Activated T-helper 9 cell treated with anti-CD3 and anti-CD28 coated beads, Interleukin-2, amount 50 U/mL, for 16 hours (primary cell): ENCODE data around the gene DUSP28.

ENCODE experiments used
- DNase-seq: peaks from one replicate; pipeline ENCODE4 v3.0.0-alpha.2; 2020; ENCODE audit warnings: low read depth

DUSP28 gene

DNA sequence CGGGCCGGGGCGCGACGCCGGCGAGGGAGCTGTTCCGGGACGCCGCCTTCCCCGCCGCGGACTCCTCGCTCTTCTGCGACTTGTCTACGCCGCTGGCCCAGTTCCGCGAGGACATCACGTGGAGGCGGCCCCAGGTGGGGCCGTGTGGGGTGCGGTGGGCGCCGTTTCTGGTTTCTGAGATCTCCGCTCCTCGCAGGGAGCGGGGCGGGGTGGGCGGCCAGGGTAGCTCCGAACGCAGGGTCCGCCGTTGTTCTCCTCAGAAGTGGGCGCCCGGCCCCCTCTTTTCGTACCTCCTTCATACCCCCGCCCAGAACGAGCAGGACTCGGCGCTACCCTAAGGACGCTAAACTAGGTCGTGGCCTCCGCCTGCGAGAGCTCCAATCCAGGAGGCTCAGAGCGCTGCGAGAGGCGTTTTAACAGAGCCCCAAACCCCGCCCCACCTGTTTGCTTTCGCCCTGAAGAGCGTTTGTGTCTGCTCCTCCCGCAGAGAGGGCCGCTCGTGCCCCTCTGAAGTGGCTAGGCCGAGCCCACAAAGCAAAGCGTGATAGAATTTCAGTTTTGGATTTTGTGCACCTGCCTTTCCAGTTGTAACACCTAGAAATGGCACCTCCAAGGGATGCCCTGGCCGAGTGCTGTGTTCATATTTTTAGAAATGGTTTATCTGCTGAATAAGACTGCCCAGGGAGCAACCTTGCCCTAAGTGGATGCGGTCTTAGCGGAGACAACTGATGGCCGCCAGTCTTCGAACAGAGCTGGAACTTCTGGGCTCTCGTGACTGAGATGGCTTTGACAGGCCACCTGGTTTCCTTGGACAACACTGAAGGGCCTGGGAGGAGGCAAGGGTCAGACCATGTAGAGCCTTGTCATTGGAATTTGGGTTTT, 27.0 kb downstream of the DUSP28 start:
- peak; percentile 34 for DNase-seq

DNA sequence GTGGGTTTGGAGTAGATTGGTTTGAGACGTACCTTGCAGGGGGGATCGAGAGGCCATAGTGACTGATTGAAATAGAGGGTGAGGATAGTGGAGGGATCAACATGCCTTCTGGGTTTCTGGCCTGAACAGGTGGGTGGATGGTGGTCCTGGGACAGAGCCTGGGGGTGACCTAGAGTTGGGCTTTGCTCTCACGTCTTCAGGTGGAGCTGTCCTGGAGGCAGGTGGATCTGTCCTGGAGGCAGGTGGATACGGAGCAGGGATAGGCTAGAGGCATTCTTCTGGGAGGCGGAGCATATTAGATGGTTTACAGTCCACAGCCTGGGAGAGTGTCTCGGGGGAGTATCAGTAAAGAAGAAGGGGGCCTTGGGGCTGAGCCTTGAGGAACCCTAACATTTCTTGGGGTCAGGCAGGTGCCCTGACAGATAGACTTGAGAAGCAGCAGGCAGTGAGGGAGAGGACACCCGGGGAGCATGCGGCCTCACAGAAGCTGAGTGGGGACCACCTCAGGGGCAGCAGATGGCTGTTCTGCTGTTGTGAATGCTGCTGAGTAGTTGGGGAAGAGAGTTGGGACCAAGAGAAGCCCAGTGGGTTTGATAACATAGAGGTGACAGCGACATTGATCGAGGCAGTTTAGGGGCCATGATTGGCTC, 28.0 kb downstream of the DUSP28 start:
- no peak for DNase-seq

DNA sequence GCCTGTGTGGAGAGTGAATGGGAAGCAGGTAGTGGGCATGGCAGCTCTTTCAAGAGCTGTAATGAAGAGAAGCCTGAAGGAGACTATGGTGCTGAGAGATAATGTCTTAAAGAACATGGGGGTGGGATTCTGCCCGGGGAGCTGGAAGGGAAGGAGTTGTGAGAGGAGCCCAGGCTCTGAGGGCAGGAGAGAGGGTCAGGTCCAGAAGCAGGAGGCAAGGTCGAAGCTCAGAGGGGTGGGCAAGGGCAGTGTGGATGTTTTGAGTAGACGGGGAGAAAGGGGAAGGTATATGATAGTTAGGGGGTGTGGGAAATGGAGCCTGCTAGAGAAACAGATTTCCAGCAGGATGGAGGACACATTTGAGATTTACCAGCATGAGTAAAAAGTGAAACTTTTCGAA, 28.5 kb downstream of the DUSP28 start:
- no peak for DNase-seq

DNA sequence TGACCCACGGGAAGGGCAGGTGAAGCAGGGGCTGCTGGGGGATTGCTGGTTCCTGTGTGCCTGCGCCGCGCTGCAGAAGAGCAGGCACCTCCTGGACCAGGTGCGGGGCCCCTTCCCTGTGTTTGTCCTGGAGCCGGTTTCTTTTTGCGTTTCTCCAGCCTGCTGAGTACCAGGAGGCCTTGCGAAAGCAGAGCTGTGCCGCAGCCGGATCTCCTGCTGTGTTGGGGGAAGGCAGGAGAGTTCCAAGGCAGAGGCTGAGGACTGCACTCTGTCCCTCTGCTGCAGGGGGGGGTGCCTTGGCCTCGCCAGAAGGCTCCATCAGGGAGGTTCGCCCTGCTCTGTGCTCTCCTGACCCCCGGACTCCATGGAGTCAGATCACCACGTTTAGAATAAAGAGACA, 29.2 kb downstream of the DUSP28 start:
- DNase-seq: no peak

DNA sequence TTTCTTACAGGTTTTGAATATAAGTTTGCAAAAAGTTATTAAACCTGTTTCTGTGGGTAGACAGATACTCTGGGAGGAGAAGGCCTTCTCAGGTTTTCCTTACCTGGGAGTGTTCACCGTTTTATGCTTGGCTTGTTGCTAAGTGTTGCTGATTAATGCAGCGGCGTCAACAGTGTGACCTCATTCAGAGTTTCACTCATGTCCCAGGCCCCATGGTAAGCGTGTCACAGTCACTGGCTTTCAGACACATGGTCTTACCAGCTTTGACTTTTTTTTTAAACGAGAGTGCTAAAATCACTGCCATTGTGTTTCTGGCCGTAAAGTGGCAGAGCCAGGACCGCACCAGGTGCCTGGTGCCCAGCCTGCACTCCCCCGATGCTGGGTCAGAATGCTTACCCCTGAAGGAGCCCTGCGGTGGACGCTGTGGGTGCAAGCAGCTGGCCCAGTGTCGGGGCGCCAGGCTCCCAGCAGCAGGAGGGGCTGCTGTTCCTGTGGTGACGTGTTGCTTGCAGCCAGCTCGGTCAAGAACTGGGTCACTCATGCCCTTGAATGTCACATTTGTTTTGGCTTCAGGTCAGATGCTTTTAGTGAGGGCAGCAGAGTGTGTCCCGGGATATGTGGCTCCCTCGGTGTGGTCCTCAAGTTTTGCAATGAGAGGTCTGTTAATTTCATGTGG, 29.8 kb downstream of the DUSP28 start:
- DNase-seq: no peak

DNA sequence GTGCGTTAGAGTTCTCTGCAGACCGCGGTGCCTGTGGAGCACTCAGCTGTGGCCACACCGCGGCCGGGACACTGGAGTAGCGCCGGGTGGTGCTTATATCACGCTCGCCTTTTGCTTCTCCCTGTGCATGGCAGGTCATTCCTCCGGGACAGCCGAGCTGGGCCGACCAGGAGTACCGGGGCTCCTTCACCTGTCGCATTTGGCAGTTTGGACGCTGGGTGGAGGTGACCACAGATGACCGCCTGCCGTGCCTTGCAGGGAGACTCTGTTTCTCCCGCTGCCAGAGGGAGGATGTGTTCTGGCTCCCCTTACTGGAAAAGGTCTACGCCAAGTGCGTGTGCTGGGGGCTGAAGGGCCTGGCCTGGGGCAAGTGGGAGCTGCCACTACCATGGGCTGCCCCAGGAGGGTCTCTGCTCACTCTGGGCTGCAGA, 30.5 kb downstream of the DUSP28 start:
- DNase-seq: no peak

DNA sequence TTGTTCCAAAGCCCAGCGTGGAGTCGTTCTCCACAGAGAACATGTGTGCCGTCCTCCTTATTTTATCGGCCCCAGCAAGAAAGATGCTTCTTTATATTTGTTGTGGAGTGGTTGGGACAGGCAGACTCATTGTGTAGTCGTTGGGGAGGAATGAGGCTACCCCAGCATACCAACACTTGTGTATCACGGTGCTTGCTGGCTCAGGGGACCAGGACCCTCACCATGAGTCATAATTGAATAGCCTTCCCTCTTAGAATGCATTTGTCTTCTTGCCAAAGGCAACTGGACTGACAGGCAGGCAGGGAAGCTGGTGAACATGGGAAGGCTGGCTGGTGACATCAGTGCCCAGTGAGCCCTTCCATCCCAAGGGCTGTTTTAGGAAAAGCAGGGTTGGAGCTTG, 31.1 kb downstream of the DUSP28 start:
- no peak for DNase-seq

DNA sequence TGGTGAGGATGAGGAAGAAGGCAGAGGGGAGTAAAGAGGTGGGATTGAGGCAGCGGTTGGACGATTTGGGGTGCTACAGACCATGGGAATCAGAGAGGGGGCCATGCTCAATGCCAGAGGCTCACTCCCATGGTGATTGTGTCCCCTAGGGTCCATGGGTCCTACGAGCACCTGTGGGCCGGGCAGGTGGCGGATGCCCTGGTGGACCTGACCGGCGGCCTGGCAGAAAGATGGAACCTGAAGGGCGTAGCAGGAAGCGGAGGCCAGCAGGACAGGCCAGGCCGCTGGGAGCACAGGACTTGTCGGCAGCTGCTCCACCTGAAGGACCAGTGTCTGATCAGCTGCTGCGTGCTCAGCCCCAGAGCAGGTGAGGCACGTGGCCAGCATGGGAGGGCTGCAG, 31.6 kb downstream of the DUSP28 start:
- DNase-seq: no peak

DNA sequence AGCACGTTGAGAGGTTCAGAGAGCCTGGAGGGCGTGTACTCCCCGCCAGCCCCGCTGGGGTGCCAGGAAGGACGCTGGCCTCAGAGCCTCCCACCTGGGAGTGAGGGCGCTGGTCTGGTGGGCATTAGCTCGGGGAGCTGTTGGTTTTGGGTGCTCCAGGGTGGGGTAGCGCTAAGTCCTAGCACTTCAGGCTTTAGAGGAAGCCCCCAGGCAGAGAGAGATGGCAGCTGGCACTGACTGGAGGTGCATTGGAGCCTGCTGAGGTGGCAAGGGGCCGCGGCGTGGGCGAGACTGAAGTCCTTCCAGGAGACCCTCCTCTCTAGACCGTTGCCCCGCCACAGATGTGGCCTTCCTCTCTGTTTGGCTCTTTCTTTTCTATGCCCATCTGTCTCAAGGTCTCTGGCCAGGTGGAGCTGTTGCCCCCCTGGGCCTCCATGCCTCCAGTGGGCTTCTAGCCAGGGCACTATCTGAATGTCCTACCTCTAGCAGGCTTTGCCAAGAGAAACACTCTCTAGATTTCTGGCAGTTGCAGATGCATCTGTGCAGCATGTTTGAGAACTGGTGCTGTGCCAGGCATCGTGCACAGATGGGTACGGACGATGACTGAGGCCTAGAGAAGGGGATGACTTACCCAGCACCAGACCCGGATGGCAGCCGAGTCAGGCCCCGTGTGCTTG, 33.0 kb downstream of the DUSP28 start:
- DNase-seq: no peak

DNA sequence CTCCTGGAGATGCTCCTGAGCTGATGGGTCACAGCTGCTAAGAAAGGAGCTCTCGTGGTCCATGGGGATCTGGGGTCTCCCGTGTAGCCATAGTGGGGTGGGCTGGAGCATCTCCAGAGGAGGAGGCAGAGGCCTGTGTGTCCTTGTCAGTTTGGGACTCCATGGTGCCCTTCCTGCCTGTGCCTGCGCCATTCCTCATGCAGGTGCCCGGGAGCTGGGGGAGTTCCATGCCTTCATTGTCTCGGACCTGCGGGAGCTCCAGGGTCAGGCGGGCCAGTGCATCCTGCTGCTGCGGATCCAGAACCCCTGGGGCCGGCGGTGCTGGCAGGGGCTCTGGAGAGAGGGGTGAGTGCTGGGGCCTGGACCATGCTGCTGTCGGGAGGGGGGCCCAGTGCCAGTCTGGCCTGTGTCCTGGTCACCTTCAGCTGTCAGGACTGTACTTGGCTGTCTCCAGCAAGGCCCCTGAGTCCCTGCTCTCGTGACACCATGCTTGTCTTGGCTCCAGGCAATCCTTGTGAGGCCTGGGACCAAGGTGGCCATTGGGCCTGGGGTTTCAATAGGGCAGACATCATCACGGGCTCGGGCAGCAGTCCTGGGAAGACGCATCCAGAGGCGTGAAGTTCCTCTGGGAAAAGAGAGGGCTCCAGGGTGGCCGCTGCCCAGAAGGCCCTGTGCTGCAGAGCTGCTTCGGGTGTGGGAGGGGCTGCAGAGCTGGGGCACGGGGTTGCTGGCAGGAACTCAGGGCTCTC, 33.7 kb downstream of the DUSP28 start:
- DNase-seq: no peak

DNA sequence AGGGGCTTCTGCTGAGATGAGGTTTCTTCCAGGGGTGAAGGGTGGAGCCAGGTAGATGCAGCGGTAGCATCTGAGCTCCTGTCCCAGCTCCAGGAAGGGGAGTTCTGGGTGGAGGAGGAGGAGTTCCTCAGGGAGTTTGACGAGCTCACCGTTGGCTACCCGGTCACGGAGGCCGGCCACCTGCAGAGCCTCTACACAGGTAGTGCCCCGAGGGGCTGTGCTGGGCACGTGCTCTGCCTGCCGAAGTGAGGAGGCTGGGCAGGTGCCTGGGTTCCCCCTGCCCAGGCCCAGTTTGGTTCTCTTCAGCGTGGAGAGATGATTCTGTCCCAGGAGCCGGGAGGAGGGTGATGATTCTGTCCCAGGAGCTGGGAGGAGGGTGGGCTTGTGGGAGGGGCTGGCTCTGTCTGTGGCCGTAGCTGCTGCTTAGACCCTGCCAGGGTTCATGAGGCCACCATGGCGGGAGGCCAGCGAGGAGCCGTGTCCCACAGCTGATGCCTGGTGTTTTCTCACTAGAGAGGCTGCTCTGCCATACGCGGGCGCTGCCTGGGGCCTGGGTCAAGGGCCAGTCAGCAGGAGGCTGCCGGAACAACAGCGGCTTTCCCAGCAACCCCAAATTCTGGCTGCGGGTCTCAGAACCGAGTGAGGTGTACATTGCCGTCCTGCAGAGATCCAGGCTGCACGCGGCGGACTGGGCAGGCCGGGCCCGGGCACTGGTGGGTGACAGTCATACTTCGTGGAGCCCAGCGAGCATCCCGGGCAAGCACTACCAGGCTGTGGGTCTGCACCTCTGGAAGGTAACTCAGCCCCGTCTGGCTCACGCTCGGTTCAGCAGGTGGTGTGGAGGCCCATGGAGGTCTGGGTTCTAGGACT, 34.6 kb downstream of the DUSP28 start:
- DNase-seq: no peak

DNA sequence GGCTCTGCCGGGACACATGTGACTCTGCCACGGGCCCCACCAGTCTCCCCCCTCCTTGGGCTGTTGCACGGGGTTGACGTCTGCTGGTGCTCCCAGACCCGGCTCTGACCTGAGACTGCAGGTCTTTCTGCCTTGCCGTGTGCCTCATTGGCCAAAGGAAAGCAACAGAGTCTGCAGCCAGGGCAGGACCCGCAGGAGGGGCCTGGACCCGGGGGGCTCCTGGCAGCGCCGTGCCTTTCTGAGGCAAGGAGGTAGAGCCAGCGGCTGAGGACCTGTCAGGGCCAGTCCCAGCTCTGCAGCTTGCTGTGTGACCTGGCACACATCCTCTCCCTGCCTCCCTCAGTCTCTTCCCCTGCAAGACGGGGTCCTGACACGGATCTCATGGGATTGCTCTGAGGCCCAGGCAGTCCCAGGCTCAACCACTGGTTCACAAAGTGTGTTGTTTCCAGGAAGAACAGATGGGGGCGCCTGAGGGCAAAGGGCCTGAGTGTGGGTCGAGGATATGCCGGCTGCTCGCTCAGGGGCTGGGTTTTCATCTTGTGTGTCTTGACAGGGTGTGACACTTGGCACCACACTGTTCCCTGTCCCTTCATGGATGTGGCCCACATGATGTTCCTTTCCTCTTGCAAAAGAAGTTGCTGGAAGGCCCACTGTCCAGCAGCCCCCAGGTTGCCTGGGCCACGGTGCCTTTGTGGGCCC, 35.4 kb downstream of the DUSP28 start:
- no peak for DNase-seq

DNA sequence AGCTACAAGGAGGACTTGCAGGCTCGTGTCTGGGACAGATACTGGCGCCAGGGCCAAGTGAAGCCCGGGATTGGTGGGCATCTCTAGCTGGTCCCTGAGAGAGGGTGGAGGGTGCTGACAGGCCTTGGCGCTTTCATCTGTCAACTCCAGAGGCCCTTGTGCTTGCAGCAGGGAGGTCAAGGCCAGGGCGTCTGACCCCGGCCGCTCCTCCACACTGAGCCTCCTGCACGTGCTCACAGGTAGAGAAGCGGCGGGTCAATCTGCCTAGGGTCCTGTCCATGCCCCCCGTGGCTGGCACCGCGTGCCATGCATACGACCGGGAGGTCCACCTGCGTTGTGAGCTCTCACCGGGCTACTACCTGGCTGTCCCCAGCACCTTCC, 35.9 kb downstream of the DUSP28 start:
- no peak for DNase-seq

DNA sequence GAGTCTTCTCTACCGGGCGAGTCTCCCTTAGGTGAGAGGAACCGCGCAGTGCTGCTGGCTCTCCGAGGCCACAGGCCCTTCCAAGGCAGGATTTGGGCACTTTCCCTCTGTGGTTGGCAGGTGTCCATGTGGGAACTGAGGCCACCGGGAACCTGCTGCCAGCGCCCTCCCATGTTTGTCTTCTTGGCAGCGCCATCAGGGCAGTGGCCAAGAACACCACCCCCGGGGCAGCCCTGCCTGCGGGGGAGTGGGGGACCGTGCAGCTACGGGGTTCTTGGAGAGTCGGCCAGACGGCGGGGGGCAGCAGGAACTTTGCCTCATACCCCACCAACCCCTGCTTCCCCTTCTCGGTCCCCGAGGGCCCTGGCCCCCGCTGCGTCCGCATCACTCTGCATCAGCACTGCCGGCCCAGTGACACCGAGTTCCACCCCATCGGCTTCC, 36.4 kb downstream of the DUSP28 start:
- no peak for DNase-seq

DNA sequence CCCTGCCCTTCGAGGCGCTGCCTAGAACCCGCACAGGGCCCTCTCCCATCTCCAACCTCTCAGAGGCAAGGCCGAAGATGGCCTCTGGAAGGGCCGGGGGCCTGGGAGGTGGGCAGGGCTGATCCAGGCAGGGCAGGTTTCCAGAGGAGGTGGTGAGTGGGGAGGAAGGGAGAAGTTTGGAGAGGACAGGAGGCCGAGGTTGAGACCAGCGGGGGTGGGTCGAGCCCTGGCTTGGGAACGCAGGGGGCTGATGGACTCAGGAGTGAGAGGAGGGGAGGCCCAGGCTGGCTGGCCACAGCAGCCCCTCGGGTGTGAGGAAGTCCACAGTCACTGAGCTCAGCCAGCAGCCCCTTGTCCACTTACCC, 36.9 kb downstream of the DUSP28 start:
- DNase-seq: no peak

DNA sequence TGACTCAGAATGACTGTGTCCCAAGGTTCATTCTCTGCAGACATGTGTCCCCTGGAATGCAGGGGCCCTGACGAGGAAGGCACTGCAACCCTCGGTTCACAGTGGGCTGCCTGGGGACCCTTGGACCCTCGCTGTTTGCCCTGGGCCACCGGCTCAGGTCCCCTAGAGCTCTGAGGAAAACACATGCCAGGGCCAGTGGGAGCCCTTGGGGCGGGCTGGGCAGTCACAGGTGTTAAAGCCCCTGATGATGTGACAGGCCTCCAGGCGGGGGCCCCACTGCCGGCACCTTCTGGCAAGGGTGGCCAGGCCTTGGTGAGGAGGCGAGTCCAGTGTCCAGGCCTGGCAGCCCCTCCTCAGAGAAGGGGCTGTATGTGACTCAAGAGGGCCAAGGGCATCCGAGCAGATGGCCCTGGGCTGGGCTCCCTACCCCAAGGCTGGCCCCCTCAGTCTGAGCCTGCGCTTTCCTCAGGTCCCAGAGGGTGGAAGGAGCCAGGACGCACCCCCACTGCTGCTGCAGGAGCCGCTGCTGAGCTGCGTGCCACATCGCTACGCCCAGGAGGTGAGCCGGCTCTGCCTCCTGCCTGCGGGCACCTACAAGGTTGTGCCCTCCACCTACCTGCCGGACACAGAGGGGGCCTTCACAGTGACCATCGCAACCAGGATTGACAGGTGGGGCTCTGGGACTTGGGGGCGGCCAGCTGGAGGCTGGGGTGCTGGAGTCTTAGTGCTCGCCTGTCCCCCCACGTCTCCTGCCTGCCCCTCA, 37.4 kb downstream of the DUSP28 start:
- no peak for DNase-seq

DNA sequence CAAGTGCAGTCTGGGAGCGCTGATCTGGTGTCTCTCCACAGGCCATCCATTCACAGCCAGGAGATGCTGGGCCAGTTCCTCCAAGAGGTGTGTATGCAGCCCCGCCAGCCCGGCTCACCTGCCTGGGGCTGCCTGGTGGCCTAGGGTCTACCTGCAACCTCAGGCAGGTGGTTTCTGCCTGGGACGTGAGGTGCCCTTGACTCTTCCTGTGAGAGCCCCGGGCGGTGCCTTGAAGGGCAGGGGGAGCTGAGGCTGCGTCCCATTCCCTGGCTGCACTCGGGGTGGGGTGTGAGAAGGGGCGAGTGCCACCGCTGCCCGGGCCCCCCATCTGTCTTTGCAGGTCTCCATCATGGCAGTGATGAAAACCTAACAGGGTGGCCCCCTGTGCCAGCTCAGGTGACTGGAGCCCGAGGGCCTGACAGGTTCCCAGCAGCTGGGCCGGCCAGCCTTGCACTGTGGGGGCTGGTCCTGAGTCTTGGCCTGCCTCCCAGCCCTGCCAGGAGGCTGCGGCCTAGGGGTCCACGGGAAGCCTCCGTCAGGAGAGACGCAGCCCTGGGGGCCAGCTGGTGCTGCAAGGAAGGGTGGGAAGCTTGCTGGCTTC, 38.3 kb downstream of the DUSP28 start:
- DNase-seq: no peak

DNA sequence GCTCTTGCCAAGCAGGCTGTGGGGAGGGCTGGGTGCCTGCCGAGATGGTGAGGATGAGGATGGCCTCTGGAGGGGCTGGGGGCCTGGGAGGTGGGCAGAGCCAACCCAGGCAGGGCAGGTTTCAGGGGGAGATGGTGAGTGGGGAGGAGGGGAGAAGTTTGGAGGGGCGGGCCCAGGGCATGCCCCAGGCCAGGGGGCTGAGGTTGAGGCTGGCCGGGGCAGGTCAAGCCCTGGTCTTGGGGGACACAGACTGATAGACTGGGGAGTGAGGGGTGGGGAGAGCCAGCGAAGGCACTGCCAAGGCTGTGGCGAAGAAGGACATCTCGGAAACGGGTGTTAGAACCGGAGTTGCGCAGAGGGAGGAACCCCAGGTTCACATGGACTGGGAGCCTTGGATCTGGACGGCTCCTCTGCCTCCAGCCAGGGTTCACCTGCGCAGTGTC, 39.0 kb downstream of the DUSP28 start:
- DNase-seq: no peak

DNA sequence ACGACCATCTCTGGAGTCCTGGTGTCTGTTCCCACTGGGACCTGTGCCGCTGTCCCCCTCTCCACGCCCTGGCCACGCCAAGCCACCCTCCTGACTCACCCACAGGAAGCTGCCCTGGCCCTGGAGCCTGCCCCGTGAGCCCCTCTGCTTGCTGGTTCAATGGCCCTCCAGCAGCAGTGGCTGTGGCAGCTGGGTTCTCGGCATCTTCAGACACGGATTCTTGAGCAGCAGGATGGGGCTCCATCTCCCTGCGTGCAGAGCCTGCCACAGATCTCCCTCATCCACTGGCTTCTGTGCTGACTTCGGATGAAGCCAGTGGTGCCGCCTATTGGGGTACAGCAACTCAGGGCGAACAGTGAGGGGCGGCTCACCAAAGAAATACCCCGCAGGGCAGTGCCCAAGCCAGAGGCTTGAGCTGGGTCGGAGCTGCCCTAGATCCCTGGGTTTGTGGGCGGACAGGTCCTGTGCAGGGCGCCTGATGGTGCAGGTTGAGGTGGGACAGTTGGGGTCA, 40.3 kb downstream of the DUSP28 start:
- no peak for DNase-seq
